ELF-1 (cell line): Measurements from ENCODE around the gene ADAMTS1.
"Not testable (repeated sequence)": the region's sequence is repeated elsewhere in the genome, so short reads cannot be mapped to it uniquely, and the experiment has no call there.

ENCODE experiments used
- DNase-seq: peaks from one replicate; pipeline ENCODE4 v3.0.0-alpha.2; 2016; ENCODE audit warnings: low read depth, low spot score

The ADAMTS1 gene

GRCh38 chr21:26845066-26845758, at the start of gene ADAMTS1:
Gene ADAMTS1 (minus strand): TSS chr21:26845409. CDS start chr21:26844954, 455 bp downstream.
- peak; percentile 90 for DNase-seq

DNA sequence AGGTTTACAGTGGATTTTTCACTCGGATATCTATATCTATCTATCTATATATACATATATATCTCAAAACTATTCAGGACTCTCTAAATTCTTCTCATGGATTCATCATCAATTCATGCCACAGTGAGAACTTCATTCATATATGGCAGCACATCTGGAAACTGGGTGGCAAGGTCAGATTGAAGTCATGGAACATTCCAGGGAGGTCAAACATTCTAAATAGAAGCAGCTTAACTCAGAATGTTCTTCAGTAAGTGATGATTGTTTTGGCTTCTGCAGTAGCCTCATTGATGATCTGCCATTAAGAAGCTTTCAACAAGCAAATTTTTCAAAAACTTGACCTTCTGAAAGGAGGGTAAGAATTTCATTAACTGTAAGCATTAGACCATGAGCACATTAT, 46.9 kb upstream of the ADAMTS1 start:
- no peak for DNase-seq

DNA sequence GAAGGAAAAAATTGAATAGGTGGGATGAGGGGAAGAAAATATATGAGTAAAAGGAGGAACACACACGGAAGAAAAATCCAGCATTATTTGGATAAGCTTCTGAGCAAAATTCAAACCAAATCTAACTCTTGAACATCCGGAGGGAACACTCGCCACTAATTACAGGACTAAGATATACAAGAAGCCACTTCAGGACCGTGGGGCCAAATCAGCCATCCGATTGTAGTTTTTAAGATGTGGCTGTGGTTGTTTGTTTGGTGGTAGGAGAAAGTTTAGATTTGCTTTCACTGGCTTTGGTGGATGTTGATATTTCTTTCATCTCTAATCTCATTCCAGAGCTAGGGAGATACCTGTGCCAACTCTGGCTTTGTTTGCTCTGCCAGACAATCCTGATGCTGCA, 43.7 kb upstream of the ADAMTS1 start:
- no peak for DNase-seq

DNA sequence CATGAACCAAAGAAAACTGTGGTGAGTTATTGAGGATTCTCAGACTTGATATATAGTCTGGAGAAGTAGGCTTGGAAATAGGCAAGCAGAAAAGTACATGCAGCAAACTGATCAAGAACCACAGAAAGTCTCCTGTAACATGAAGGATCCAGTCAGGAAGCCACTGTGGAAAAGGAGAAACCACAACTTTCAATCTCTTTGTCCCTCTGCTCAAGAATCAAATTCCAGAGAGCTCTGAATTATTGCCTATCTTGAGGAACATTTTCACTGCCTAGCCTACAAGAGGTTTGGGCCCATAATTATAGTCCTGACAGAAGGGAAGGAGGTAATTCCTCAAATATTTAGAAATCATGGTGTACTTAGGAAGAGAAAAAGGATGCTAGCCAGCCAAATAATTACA, 43.0 kb upstream of the ADAMTS1 start:
- DNase-seq: no peak

- no peak for DNase-seq
Measured at GRCh38 chr21:26887251-26887650, 42.0 kb upstream of the ADAMTS1 start.

DNA sequence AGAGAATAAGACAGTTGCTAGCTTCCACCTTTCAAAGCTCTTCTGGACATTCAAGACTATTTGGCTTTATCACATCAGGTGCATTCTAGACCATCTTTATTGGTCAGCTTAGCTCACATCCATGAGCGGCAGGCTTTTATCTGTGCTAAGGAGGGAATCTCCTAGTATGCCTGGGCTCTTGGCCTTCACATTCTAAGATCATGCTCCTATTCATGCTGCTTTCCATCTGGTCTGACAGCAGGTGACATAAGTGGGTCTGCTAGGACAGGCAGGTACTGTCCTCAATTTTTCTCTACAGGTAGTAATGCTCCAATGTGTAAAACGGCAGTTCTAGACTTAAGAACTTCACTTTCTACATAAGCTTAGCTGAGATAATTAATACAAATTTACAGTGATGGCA, 39.2 kb upstream of the ADAMTS1 start:
- DNase-seq: no peak

DNA sequence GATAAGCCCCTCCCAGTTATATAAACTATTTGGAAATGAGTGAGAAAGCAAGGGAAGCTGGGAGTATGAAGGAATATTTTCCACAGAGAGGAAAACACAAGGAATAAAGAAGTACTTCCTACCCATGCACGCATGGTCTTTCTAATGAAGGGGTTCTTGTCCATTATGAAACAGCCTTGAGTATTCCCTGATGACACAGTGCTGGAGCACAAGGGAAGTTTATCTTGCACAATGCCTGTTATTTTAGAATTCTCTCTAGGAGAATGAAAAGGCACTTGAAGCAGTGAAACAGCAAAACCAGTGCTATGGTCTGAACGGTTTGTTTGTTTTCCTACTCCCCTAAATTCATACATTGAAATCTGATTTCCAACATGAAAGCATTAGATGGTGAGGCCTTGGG, 38.6 kb upstream of the ADAMTS1 start:
- DNase-seq: no peak

DNA sequence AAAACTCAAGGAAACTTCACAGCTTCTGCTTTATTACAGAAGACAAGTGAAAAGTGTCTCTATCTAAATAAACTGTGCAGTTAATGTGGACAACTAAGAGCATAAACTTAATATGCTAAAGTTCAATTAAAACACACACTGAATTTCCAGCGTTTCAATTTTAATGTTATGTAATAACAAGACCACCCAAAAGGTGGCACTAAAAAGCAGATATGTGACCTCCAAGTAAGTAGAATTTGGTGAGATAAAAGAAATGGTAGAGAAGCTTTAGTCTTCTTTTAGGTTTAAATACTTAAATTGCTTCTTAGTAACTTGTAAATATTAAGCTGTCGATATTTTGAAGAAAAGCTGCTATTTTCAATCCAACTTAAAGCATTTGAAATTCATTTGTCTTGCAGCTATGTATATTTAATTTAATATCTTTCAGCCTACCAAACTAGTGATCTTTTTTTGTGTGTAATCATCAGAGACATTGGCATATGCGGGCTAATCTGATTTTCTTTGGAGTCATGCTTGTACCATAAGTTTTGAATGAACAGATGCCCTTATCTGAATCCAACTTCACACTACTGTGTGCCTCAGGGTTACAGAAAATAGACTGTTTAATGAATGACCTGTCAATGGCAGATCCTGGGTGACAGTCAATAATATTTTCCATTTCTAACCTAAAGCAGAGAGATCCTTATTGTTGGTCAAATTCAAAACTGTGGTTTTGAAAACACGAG, 36.5 kb upstream of the ADAMTS1 start:
- DNase-seq: no peak

DNA sequence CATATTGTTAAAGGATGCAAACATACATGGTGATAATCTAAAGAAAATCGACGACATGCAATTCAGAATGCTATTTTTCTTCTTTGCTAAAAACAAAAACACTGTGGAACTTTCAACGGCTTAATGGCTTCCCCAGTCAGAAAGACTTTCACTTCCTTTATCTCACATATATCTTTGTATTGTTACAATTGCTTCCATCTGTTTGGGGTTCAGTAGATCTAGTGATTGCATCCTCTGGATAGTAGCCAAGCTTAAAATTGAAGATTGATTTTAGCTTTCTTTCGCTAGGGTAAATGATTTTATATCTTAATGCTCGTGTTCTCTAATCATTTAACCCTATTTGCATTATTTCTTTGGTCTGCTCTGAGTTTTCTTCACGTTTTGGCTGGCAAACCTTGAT, 31.8 kb upstream of the ADAMTS1 start:
- no peak for DNase-seq

GRCh38 chr21:26874347-26874746, 29.1 kb upstream of the ADAMTS1 start:
- no peak for DNase-seq

- no peak for DNase-seq
Measured at GRCh38 chr21:26865857-26866256, 20.6 kb upstream of the ADAMTS1 start.

DNA sequence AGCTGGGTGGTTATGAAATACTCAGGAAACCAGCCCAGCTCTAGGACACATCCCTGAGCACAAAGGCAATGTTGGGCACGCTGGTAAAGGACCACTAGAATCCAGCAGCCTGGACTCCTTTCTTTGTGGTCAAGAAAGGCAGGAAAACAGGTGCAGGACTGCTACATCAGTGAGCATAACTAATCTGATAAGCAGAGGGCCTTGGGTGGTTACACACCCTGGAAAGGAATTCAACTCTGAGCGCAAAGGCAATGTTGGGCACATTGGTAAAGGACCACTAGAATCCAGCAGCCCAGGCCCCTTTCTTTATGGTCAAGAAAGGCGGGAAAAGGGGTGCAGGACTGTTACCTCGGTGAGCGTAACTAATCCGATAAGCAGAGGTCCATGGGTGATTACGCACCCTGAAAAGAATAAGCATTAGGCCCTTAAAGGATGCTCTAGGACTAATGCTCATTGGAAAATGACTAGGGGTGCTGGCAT, 11.7 kb upstream of the ADAMTS1 start:
- DNase-seq: not testable (repeated sequence)

DNA sequence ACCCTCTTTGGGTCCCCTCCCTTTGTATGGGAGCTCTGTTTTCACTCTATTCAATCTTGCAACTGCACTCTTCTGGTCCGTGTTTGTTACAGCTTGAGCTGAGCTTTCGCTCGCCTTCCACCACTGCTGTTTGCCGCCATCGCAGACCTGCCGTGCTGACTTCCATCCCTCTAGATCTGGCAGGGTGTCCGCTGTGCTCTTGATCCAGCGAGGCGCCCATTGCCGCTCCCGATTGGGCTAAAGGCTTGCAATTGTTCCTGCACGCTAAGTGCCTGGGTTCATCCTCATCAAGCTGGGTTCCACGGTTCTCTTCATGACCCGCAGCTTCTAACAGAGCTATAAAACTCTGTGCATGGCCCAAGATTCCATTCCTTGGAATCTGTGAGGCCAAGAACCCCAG, 9.5 kb upstream of the ADAMTS1 start:
- not testable (repeated sequence) for DNase-seq

- DNase-seq: peak; percentile 54
Measured at GRCh38 chr21:26852423-26852822, 7.2 kb upstream of the ADAMTS1 start.

DNA sequence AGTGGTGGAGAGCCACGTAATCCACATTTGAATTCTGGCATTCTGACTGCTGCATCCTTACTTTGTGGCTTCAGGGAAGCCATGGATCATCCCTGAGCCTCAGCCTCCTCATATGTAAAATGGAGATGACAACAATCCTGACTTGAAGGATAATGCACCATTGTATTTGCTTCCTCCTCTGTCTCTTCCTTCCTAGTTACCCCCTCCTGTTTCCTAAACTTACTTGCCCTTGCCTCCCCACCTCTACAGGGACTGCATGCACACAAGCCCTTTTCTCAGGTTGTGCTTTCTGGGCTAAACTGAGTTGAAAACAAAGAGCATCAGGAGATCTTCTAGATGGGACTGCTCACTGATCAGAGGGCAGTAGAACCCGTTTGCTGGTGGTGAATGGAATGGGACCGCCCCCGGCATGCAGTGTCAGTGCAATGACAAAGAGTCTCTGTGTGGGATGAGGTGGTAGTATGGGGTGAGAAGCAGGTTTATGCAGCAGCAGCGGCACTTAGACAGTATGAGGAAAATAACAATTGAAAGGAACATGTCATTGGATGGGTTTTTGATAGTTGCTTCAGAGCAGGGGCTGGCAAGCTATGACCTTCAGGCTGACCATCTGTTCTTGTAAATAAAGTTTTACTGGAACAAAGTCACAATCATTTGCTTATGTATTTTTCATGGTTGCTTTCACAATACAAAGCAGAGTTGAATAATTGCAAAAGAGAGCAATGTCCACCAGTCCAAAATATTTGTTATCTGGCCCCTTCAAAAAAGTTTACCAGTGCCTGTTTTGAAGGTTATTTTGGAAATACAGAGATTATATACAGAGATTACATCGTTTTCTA, 6.1 kb upstream of the ADAMTS1 start:
- peak; percentile 63 for DNase-seq

DNA sequence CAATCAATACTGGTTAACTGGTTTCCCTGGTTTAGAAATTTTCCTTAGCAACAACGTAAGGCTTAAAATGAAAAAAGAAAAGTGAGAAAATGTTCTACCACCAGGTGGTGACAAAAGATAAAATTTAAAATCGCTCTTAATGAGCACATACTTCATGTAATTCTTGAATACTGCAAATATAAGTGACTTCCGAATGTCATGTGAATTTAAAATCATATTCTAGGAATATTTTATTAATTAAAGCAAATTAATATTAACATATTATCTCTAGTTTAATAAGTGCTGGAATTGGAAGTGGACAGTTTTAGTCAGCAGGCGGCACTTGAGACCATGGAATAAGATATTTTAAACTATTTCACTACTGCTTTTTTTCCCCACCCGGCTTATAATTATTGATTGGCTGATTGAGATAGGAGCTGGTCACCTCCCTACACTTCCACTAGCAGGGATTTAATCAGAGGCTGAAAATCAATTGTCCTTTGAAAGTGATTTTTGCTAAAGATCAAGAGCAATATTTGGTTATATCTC, 5.0 kb upstream of the ADAMTS1 start:
- DNase-seq: no peak

DNA sequence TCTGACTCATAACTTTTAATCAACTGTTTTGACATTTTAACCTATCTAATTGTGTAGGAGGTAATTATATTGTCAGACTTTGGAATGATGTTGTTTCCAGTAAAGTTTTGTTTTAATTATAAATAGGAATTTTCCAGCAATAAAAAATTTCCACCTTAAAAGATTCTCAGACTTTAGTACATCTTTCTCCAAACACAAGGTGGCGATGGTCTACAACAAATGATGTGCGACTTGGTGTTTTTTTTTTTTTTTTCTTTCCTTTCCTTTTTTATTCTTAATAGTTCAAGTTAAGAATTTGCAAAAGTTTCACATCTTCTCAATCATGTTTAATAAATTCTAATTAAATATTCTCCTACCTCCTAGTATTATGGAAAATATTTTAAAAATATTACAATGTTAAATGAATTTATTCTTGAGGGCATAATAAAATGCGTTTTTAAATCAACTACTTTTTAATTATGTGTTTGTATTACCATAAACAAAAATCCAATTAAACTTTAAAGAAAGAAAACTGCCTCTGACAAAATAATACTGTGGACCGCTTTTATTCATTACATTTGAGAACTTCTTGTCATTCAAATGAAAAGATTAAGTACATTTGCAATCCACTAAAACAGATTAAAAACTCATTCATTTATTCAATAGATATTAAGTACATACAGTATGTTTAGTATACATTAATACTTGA, 4.4 kb upstream of the ADAMTS1 start:
- no peak for DNase-seq

GRCh38 chr21:26847921-26848320, 2.7 kb upstream of the ADAMTS1 start:
- no peak for DNase-seq

GRCh38 chr21:26847002-26847401, 1.8 kb upstream of the ADAMTS1 start:
- DNase-seq: no peak

DNA sequence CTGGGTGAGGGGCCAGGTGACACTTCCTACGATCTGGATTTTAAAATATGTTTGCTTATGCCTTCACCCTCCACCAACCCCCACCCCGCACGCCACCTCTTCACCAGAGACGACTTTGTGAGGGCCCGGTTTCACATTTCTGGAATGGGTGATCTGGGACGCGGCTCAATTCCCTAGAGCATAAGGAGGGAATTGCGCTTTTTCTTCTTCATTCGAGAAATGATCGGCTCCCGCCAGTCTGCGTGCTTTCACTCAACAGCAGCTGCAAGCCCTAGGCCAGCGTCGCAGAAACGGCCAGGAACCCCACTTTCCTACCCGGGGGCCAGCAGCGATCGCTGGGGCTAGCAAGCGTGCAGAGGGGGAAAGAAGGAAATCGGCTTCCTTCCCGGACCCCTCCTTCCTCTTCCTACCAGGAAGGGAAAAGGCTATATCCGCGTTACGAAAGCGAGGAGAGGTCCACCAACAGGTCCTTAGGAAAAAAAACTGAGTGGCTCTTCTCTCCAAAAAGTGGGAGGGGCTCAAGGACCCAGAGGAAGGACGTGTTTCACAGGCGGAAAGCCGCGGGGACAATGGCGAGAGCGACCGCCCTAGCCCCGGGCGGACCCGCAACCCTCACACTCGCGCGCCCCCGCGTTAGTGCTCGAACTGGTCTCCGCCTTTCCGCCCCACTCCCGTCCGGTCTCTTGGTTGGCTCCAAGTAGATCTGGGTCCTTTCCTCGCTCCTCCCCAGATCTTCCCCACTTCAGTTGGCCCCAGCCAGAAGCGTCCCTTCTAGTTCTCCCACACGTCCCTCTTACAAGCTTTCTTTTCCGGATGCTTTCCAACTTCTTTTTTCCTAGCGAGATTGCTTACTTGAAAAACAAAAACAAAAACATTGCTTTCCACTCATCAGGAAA, 1.1 kb upstream of the ADAMTS1 start:
- peak; percentile 77 for DNase-seq

GRCh38 chr21:26845759-26846035, 488 bp upstream of the ADAMTS1 start:
- no peak for DNase-seq
